Stimulated activated CD4-positive, alpha-beta T cell treated with anti-CD3 and anti-CD28 coated beads, Interleukin-1b, Interleukin-23, amount 100 ng/mL, for 4 hours (primary cell): ENCODE data around the gene TMEM185B.
"Not testable (repeated sequence)": the region's sequence is repeated elsewhere in the genome, so short reads cannot be mapped to it uniquely, and the experiment has no call there.

Experiments used
- DNase-seq, 2 donors: peaks; one replicate each; pipeline ENCODE4 v3.0.0-alpha.2; 2020; ENCODE audit warnings: low read depth in 2 of 2

The TMEM185B gene

GRCh38 chr2:120208381-120209353, 14.5 kb downstream of the TMEM185B start:
- no peak for DNase-seq

GRCh38 chr2:120206022-120206581, 17.1 kb downstream of the TMEM185B start:
- peak in 1 of 2 donors; percentile 41 for DNase-seq

GRCh38 chr2:120204945-120205670, 18.1 kb downstream of the TMEM185B start:
- no peak for DNase-seq

DNA sequence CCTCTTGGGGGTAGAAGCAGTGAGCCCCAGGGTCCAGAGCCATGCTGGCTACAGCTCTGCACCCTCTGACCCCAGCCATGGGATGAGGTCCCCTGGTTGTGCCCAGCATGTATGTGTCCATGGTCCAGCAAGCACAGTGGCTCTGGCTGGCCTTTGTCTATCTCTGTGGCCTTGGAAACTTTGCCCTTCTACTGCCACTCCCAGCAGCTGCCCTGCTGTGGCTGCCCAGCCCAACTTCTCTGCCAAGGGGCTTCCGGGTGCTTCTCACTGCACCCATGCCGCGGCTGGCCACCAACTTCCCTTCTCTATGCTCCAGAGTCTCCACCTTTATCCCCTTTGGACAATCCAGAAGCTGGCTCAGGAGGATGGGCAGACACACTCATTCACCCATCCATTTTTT, 18.8 kb downstream of the TMEM185B start:
- no peak for DNase-seq

GRCh38 chr2:120204022-120204405, 19.2 kb downstream of the TMEM185B start:
- DNase-seq: no peak

DNA sequence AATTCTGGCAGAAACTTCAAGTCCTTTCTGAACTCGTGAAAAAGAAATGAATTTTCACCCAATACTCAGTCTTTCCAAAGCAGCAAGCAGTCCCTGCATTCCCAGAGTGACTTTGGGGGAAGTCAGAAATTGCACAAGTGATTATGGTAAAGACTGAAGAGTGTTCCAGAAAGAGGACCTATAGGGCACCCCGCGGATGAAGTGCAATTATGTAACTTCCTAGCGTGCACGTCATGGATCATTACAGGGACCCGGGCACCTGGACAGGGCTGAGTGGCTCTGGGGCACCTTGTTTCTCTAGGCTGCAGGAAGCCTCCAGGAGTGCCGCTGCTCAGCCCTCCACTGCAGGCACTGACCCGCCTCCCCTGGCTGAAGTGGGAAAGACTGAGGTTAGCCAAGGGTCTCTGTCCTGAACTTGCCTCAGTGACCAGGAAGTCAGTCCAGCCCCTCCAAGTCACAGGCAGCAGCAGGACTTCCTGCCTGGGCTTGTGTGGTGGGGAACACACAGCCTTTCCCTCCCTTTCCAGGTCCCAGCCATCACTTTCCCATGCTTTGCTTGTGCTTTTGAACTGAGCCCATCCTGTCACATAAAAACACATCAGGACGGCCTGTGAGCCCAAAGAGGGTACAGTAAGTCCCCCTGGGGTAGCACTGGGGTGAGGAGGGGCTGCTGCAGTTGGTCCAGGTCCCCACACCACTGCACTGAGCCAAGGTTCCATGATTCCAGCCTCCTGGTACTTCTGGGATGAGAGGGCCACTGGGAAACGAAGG, 19.8 kb downstream of the TMEM185B start:
- DNase-seq: no peak

GRCh38 chr2:120199817-120200459, 23.3 kb downstream of the TMEM185B start:
- not testable (repeated sequence) for DNase-seq

DNA sequence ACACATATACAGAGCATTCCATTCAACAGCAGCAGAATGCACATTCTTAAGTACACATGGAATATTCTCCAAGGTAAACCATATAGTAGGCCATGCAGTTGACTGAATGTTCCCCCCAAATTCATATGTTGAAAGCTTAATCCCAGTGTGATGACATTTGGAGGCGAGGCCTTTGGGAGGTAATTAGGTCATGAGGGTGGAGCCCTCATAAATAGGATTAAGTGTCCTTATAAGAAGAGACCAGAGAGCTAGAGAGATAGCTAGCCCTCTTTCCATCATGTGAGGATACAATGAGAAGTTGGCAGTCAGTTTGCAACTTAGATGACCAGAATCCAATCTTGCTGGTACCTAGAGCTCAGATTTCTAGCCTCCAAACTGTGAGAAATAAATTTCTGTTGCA, 27.6 kb downstream of the TMEM185B start:
- no peak for DNase-seq

DNA sequence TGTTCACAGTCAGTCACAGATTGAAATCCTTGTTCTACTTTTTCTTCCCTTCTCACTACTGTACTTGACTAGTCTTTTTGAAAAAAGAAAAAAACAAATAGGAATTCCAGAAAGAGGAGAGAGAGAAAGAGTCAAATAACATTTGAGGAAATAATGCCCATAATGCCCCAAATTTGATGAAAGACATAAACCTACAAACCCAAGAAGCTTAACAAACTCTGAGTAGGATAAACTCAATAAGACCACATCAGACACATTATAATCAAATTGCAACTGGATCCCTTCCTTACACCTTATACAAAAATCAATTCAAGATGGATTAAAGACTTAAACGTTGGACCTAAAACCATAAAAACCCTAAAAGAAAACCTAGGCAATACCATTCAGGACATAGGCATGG, 30.9 kb downstream of the TMEM185B start:
- no peak for DNase-seq

DNA sequence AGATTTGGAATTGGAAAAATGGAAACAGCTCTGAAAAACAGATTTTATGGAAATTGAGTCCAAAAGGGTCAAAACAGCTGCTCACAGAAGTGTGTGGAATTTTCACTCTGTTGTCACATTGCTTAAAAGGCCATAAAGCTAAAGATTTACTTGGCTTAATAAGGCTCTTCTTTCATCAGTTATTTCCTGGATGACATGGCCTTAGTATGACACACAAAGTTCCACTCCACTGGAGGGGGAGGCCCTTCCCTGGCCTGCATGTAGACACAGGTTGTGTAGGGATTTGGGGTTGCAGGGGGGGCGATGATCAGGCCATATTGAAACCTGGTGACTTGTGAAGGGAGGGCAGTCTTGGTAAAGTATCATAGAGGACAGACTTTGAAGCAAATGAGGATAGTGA, 34.0 kb downstream of the TMEM185B start:
- no peak for DNase-seq

- DNase-seq: no peak
These were observed 41.1 kb downstream of the TMEM185B start for GRCh38 chr2:120182019-120182560.

- no peak for DNase-seq
These were observed 43.1 kb downstream of the TMEM185B start for GRCh38 chr2:120180066-120180465.

GRCh38 chr2:120179396-120179795, 43.8 kb downstream of the TMEM185B start:
- DNase-seq: no peak

- no peak for DNase-seq
These were observed 45.2 kb downstream of the TMEM185B start for GRCh38 chr2:120177973-120178372.

DNA sequence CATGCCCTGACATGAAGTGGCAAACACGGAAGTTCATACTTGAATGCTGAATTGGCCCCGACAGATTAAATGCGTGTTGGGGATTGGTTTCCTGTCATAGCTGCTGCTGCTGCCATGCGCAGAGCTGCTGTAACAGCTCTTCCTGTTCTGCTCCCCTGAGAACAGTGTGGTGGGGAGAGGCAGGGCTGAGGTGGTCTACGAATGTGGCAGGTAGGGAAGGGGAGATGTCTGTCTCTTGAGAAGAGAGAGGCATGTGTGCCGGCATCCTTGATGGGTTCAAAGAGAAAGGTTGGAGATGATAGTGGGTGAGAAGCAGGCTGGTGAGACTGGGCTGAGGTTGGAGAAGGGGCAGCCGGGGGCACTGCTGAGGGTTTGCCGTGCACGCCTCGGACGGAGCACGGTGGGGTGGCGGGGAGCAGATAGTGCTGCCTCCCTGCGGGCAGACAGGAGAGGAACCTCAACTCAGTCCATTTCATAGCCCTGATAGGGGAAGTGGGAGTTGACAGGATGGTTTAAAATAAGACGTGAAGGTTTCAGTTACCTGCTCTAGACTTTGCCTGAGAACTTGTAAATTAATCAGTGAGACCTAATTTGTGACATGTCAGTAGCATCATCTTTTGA, 46.1 kb downstream of the TMEM185B start:
- peak; percentile 64 to 69 for DNase-seq

DNA sequence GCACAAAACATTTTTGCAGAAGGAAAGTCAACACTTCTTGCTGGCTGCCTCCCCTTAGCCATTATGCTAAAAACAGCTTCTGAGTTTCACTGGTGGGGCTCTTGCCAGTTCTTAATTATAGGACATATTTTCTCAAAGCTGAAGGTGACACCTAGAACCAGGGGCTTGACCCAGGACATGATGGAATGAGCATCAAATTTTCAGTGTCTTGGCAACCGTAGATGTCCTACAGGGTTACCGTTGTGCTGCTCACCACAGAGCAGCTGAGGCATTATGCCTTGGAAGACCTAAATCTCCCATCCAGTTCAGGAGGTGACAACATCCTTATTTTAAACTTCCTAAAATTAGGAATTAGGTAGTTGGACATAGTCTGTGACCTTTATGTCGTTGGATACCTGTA, 46.7 kb downstream of the TMEM185B start:
- DNase-seq: no peak

DNA sequence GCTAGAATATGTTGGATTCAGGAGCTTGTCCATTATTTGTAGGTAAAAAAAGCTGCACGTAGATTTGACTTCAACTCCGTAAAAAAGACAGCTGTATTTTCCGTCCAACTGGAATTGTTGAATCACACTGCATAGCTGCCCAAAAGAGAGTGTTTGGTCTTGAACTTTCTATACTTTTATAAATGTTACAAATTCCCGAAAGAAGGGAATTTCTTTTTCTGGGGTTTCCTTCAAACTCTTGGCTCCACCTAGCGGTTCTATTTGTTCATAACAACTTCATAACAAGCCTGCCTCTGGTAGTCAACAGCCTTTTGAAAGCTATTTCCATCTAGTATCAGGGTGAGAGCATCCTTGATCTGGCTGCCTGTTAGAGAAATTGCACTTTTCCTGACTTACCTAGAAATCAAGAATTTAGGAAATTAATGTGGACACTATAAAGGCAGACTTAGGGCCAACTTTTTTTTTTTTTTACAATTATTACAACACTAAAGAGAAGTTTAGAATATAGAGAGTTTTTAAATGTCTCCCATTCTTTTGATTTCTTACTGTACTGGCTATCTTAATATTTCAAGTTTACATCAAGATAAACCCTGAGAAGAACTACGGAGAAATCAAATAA, 48.1 kb downstream of the TMEM185B start:
- peak in 1 of 2 donors; percentile 21 for DNase-seq
